Osteocyte (in vitro differentiated cells): ENCODE results near the gene TXNDC11. TPM values are rescaled to one million over a fixed set of nuclear protein-coding genes. Genes with fewer than 3 reads are reported as not detected.
A peak's percentile ranks its signal among the peaks of the same experiment; 100 is the strongest.

ENCODE experiments used
- DNase-seq: peaks from one replicate; pipeline ENCODE4 v3.0.0; 2021; ENCODE audit warnings: mixed read lengths; ENCODE audit not compliant: unreplicated experiment; ENCODE audit errors: extremely low spot score
- H3K27ac Mint-ChIP-seq: one replicate; pipeline ENCODE4 v1.8.0; 2021; ENCODE audit warnings: mild to moderate bottlenecking, mixed read lengths; ENCODE audit not compliant: unreplicated experiment
- H3K27me3 Mint-ChIP-seq: one replicate; pipeline ENCODE4 v1.8.0; 2021; ENCODE audit warnings: mixed read lengths; ENCODE audit not compliant: unreplicated experiment
- H3K36me3 Mint-ChIP-seq: one replicate; pipeline ENCODE4 v1.8.0; 2021; ENCODE audit warnings: mixed read lengths; ENCODE audit not compliant: unreplicated experiment
- H3K4me1 Mint-ChIP-seq: one replicate; pipeline ENCODE4 v1.8.0; 2021; ENCODE audit warnings: mixed read lengths; ENCODE audit not compliant: unreplicated experiment
- H3K4me3 Mint-ChIP-seq: one replicate; pipeline ENCODE4 v1.8.0; 2021; ENCODE audit warnings: mild to moderate bottlenecking, moderate library complexity, mixed read lengths; ENCODE audit not compliant: unreplicated experiment
- H3K9me3 Mint-ChIP-seq: one replicate; pipeline ENCODE4 v1.8.0; 2021; ENCODE audit warnings: mixed read lengths; ENCODE audit not compliant: unreplicated experiment
- total RNA-seq: library from RNA; stranded (reverse); gene quantifications from 2 replicates; pipeline ENCODE4 v1.2.1, GENCODE V29; 2021
- TF ChIP-seq, protein P1 (sequence below): fragments of 200-600 bp; sonication (generic); IDR thresholded peaks from 2 replicates; pipeline ENCODE4 v1.5.0; 2021; ENCODE audit warnings: antibody characterized with exemption, mild to moderate bottlenecking, moderate library complexity

The TXNDC11 gene
- total RNA-seq, 1 donor from 2014 or later = 31.9 TPM

DNA sequence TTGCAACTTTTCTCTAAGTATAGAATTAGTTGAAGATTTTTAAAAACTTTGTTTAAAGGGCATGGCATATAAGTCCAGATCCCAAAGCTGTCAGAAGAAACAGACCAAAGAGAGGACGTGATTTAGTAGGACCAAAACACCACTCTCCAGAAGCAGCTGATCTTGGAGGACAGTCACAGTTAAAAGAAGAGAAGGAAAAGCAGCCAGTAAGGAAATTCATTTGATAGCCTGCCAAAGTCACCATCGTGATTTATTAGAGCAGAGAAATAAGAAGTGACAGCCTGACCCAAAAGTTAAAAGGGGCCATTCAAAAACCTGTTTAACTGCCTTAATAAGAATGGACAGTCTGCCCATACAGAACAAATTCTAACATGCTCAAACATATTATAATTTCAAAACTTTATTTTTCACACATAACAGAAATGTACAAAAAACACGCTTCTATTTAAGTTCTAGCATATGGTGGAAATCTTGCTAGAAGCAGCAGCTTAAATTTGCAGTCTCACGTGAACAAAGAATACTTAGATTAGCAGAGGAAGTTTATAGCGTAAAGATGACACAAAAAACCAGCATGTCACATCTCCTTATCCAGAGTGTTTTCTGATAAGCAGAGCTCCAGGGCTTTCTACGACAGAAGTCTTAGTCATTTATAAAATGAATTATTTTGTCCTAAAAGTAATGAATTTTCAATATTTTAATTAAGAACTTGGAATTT, 37.2 kb downstream of the TXNDC11 start:
- H3K27ac Mint-ChIP-seq = peak overlapping the region; percentile 38
- H3K27me3 Mint-ChIP-seq = no peaks in the 10 kb centered on the region
- DNase-seq = no peak
- H3K36me3 Mint-ChIP-seq = peaks cover 16% of the 10 kb centered on the region
- no peaks in the 10 kb centered on the region for H3K9me3 Mint-ChIP-seq
- no peak overlapping the region for H3K4me3 Mint-ChIP-seq
- TF ChIP-seq, protein P1, sequence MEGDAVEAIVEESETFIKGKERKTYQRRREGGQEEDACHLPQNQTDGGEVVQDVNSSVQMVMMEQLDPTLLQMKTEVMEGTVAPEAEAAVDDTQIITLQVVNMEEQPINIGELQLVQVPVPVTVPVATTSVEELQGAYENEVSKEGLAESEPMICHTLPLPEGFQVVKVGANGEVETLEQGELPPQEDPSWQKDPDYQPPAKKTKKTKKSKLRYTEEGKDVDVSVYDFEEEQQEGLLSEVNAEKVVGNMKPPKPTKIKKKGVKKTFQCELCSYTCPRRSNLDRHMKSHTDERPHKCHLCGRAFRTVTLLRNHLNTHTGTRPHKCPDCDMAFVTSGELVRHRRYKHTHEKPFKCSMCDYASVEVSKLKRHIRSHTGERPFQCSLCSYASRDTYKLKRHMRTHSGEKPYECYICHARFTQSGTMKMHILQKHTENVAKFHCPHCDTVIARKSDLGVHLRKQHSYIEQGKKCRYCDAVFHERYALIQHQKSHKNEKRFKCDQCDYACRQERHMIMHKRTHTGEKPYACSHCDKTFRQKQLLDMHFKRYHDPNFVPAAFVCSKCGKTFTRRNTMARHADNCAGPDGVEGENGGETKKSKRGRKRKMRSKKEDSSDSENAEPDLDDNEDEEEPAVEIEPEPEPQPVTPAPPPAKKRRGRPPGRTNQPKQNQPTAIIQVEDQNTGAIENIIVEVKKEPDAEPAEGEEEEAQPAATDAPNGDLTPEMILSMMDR = no peak
- peaks cover 21% of the 10 kb centered on the region for H3K4me1 Mint-ChIP-seq

DNA sequence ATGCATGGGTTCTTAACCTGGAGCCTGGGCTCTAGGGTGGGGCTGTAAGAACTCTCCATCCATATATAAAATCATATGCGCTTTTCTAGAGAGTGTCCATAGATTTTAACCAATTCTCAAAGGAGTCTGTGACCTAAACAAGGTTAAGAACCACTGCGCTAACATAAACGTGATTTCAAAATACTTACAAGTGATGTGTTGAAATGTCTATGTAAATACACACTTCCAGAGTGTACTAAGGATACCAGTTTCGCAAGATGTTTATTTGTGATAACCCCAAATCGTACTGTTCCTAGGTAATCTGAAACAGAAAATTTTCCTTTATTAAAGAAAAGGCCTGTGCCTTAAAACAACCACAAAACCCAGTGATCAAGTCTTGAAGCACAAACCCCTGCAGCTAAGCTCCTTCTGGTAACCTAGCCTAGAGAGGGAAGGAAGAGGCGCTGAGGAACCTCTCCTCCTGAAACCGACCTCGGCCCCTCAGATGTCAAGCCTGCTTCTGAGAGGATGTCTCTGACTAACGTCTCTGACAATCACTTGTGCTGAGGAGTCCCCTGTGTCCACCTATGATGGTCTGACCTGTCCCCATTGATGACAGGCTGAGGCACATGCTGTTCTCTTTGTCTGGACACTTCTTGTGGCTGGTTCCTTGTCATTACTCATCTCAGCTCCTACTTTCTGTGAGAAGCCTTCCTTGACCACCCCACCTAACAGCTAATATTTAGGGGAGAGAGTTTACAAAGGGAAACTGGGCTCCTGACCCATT, 42.2 kb downstream of the TXNDC11 start:
- H3K27ac Mint-ChIP-seq = no peak overlapping the region
- no peaks in the 10 kb centered on the region for H3K9me3 Mint-ChIP-seq
- H3K4me3 Mint-ChIP-seq = no peak overlapping the region
- H3K4me1 Mint-ChIP-seq = peaks cover 5% of the 10 kb centered on the region
- DNase-seq = peak; percentile 68
- TF ChIP-seq, protein P1 = no peak
- H3K36me3 Mint-ChIP-seq = peaks cover 40% of the 10 kb centered on the region
- no peaks in the 10 kb centered on the region for H3K27me3 Mint-ChIP-seq

DNA sequence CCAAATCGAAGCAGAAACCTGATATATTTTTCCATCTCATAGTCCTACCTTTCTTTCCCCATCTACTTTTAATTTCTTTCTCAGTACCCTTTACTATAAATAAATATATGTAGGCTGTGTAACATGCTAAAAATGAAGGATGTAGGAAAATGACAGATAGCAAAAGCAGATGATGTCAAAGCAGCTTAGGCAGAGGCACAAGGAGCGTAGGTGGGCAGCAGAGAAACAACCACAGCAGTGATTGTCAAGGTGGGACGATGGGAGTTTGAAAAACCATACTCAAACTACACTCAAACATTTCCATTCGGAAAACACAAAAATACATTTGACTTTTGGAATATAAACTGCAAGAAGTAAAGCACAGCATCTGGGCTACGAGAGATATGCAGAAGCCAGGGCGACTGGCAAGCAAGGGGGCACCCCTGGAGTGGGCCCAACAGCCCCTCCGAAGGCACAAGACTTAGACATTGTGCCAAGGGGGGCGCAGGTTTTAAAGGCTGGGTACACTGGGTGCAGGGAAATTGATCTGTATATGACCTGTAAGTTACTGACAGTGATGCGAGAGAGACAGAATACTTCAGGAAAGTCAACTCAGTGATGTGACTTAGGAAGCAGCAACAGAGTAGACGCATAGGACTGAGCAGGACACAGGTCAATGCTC, 43.3 kb downstream of the TXNDC11 start:
- Mint-ChIP-seq H3K27me3 (no peaks in the 10 kb centered on the region), H3K9me3 (no peaks in the 10 kb centered on the region), H3K27ac (no peak overlapping the region), H3K36me3 (peaks cover 40% of the 10 kb centered on the region), H3K4me1 (peaks cover 5% of the 10 kb centered on the region), H3K4me3 (no peak overlapping the region)
- TF ChIP-seq, protein P1 = no peak
- DNase-seq = peak; percentile 57

DNA sequence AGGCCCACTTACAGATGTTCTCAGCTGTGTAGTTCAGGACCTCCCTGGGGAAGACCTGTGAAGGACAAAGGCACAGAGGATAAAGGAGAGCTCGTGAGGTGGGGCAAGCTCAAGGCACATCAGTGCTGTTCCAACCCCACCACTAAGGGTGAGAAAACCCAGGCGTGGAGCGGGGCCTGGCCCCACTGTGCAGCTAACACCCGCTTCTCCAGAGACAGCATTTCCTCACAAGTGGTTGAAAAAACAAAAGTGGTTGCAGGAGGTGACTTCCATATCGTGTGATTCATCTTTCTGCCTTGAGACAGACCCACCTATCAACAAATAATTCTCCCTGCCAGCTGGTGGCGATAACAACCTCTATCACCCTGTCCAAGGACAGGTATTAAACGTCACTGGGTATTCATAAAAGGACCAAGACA, 44.4 kb downstream of the TXNDC11 start:
- Mint-ChIP-seq H3K4me3 (no peak overlapping the region), H3K27me3 (no peaks in the 10 kb centered on the region), H3K9me3 (no peaks in the 10 kb centered on the region), H3K36me3 (peaks cover 40% of the 10 kb centered on the region), H3K27ac (no peak overlapping the region), H3K4me1 (peaks cover 5% of the 10 kb centered on the region)
- peak; percentile 59 for DNase-seq
- TF ChIP-seq, protein P1 = no peak

DNA sequence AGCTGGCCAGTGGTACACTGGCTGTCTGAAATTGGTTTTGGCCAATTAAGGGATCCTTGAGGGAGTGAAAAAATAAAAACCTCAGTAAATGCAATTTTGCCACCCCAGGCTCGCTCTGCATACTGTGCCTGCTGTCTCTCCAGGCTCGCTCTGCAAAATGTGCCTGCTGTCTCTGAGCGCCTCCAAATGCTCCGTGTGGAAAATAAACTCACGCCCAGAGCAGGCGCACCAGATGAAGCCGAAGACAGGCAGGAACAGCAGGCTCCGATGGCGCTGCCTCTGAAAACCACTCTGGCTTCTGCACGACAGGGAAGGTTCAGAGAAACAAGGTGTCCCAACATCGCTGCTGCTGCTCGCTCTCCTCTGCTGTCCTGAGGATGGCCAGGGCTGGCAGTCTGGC, 45.3 kb downstream of the TXNDC11 start:
- Mint-ChIP-seq H3K27me3 (no peaks in the 10 kb centered on the region), H3K36me3 (peaks cover 37% of the 10 kb centered on the region), H3K27ac (no peak overlapping the region), H3K9me3 (no peaks in the 10 kb centered on the region), H3K4me3 (no peak overlapping the region), H3K4me1 (peaks cover 5% of the 10 kb centered on the region)
- TF ChIP-seq, protein P1 = no peak
- DNase-seq = peak; percentile 63
